Right ventricle myocardium inferior (tissue), 1 donor: ENCODE data around the gene CDK13. TPM values are rescaled to one million over a fixed set of nuclear protein-coding genes. Genes with fewer than 3 reads are reported as not detected.
"Not testable (repeated sequence)": the region's sequence is repeated elsewhere in the genome, so short reads cannot be mapped to it uniquely, and the experiment has no call there.

Experiments used
- ATAC-seq: fragments of 200-7000 bp; cut with Tn5 transposase; one replicate; pipeline ENCODE4 v1.9.1; 2020; ENCODE audit warnings: mild to moderate bottlenecking, moderate library complexity
- DNase-seq: peaks from one replicate; pipeline ENCODE4 v3.0.0; 2021; ENCODE audit errors: missing footprints
- intact Hi-C: fragments of 100-400 bp; cut with DNase I; formaldehyde crosslinking; loops from one replicate; pipeline ENCODE4 v1.11.0; 2022
- long read RNA-seq: library from polyadenylated mRNA; unstranded; transcript quantifications from one replicate; pipeline ENCODE4 v2.0.0, GENCODE V29; 2021
- total RNA-seq: library from RNA; stranded (reverse); fragmentation: NEBNext Ultra II Directional; extraction: Animal tissue kit (Norgen Biotek cat#: 25700); gene quantifications from one replicate; pipeline ENCODE4 v1.2.1, GENCODE V29; 2021
- donor health status: DM: no; HTN: yes; CAD: no; lungs with severe emphysema.

CDK13 gene
- total RNA-seq = 22.6 TPM
- long read RNA-seq, full-length matches to known transcripts = 14 of 17 reads
- long read RNA-seq, partial matches to known transcripts = 3 of 17 reads
- long read RNA-seq, other reads (novel, unspliced or antisense) = 0 of 17 reads

DNA sequence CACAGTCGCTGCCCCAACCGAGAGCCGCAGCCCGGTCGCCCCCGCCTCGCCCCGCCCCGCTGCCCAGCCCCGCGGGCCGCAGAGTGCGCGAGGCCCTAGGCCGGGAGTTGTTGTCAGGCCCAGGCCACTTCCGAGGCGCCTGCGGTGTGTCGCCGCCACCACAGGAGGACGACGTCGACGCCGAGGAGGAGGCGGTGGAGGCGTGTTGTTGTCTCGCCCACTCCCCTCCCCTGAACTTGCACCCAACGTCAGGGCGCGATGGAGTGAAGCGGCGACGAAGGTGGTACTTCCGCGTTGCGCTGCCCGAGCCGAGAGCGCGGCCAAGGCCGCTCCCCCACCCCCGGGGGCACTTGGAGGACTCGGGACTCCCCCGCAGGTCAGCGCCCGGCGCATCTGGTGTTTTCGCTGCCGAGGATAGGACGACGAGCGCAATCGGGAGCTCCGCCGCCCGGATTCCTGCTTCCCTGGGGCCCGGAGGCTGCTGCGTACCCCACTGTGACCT, at the start of gene CDK13:
Gene CDK13, plus strand, starts transcription at position 286 of the 502 bp plus-strand sequence. CDS start 386 bp downstream, outside the sequence.
- DNase-seq = peak; percentile 92
- intact Hi-C loops = loop anchor here (5.0 kb wide), 3 partner anchors 37 to 328 kb away; partner anchors contain the start of genes MPLKIP and RALA
- peak; percentile 60 for ATAC-seq

DNA sequence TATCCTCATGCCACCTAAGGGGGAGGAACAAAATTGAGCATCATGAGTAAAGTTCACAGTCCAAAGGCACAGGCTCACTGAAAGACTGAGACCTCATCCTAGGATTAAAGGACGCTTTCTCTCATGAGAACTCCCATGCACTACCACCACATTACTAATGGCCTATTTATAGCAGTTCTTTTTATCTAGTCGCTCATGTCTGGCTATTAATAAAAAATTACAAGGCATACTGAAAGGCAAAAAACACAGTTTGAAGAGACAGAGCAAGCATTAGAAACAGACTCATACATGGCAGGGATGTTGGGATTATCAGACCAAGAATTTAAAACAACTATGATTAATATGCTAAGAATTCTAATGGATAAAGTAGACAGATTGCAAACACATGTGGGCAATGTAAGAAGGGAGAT, 46.0 kb upstream of the CDK13 start:
- no peak for ATAC-seq
- intact Hi-C loops = no loop called here

DNA sequence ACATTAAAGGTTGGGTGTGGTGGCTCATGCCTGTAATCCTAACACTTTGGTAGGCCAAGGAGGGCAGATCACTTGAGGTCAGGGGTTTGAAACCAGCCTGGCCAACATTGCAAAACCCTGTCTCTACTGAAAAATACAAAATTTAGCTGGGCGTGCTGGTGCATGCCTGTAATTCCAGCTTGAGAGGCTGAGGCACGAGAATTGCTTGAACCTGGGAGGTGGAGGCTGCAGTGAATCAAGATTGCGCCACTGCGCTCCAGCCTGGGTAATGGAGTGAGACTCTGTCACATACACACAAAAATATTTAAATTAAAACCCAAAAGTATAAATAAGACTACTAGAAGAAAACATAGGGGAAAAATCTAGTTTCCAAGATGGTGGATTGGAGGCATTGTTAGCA, 41.9 kb upstream of the CDK13 start:
- no peak for ATAC-seq
- intact Hi-C loops = no loop called here
- no peak for DNase-seq

More for the DNA sequence above, 46.0 kb upstream of the CDK13 start:
- DNase-seq = no peak

DNA sequence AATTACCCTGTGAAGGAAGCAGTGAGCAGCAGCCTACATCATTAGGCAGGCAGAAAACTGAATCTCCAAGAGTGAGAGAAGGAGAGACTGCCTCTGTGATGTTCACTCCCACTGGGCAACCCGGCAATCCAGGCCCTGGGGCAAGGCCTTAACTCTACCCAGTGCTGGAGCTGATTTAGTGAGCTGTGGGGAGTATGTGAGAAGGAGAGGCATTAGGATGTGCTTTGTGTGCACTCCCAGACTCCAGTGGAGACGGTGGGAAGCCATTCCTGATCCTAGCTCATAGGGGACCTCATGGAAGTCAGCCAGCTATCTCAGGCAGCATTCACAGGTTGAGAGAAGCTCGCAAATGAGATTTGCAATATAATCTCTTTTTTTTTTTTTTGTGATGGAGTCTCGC, 41.1 kb upstream of the CDK13 start:
- DNase-seq (no peak), ATAC-seq (no peak)
- intact Hi-C loops = no loop called here

DNA sequence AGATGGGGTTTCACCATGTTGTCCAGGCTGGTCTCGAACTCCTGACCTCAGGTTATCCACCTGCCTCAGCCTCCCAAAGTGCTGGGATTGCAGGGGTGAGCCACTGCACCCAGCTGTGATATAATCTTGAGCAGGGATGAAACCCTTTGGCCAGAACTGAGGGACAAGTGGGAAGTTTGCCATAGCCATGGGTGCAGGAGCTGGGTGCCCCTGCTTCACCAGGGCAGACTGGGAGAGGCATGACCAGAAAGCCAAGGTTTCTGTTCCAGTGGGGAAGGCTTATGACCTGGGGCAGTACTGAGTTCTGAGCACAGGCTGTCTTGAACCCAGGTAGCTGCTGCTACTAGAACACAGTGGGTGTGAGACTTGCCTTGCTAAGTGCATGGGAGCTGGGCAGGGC, 40.5 kb upstream of the CDK13 start:
- intact Hi-C loops = no loop called here
- ATAC-seq (no peak), DNase-seq (no peak)

DNA sequence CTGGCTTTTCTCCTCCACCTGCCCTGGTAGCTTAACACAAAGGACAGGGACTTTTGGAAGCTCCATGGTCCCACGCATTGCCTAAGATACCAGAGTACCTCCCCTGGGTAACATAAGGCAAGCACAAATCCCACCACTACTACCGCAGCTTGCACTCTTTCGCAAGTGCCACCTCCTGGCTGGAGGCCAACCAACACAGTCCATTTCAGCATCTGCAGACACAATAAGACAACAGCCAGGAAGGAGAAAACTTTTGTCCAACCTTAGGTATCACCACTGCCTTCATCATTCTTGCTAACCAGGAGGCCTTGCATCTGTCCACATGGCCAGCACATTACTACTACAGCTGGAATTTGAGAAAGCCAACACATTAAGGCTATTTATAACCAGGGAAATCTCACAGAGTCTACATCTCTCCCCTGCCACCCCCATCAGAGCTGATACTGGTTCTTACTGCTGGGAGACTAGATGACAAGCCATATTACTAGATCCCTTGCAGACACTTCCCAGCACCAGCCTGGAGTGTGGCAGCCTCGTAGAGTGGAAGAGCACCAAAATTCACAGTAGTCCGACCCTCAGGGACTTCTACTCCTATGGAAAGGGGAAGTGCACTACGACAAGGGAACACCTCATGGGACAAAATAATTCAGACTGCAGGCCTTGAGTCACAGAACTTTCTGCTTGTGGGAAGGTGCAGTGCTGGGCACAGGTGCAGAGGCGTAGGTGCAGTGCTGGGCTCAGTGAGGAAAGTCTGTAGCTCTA, 39.8 kb upstream of the CDK13 start:
- intact Hi-C loops = no loop called here
- DNase-seq = no peak
- peak; percentile 37 for ATAC-seq

DNA sequence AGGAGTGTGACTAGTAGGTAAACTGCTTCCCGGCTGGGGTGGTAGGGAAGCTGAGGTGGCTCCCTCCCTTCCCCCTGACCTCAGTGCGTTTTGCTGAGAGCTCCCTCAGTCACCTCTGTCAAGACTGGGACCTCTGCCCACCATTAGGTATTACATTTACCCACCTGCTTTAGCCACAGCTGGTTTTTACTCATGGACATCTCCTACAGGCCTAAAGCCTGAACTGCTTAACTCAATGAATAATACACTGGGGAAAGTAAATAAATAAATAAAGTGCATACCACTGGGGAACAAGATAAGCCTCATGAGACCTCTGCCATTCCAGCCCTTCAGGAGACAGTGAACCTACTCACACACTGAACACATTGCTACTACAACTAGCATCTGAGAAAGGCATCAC, 38.9 kb upstream of the CDK13 start:
- intact Hi-C loops = no loop called here
- ATAC-seq (no peak), DNase-seq (no peak)

DNA sequence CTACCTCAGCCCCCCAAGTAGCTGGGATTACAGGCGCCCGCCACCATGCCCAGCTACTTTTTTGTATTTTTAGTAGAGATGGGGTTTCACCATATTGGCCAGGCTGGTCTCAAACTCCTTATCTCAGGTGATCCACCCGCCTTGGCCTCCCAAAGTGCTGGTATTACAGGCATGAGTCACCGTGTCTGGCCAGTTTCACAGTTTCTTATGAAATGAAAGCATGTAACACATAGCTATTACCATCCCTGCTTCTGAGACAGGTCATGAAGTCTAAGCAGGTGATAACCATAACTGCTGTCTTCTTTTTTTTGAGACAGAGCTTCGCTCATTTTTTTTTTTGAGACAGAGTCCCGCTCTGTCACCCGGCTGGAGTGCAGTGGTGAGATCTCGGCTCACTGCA, 34.2 kb upstream of the CDK13 start:
- intact Hi-C loops, DNase-seq, ATAC-seq: not testable (repeated sequence)

DNA sequence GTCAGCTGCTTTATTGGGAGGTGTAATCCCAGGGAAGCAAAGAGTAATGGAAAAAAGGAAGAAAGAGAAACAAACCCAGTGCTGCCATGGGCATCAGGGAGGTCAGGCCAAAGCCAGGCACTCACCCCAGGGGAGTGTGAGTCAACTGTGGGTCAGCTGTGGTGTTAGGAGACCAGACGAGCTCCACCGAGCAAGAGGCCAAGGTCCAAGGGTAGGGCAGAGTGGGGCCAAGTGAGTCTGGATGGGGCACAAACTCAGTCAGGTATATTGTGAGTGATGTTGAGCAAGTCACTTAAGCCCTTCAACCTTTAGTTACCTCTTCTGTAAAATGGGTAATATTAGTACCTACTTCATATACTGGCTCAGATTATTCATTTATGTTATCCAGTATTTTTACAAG, 30.4 kb upstream of the CDK13 start:
- intact Hi-C loops = no loop called here
- DNase-seq = no peak

DNA sequence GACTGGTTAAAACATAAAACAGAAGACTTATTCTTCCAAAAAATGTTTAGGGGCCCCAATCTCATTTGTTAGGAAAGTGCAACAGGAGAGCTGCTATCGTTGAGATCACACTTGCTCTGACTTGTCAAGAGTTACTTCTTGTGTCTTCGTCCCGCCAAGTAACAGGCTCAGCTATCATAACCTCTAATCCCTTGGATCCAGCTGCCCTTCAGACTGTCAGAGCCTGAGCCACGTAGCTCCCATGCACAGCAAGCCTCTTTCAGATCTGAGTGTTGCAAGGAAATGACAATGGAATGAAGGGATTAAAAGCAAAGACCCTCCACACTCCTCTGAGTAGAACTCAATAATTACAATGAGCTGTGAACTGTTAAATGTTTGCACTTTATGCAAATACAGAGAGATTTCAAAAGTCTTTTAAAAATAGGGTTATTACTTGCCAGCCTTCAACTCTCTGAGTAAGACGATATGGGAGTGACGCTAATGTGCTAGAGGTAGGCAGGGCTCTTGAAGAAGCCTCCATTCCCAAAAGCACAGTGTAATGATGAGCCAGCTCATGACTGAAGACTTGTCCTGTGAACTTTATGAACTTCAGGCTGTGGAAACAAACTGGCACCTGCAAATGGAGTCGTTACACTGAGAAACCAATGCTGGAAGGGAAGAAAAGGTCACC, 28.4 kb upstream of the CDK13 start:
- ATAC-seq = no peak
- intact Hi-C loops = no loop called here
- DNase-seq = no peak

More for the DNA sequence above, 30.4 kb upstream of the CDK13 start:
- no peak for ATAC-seq

DNA sequence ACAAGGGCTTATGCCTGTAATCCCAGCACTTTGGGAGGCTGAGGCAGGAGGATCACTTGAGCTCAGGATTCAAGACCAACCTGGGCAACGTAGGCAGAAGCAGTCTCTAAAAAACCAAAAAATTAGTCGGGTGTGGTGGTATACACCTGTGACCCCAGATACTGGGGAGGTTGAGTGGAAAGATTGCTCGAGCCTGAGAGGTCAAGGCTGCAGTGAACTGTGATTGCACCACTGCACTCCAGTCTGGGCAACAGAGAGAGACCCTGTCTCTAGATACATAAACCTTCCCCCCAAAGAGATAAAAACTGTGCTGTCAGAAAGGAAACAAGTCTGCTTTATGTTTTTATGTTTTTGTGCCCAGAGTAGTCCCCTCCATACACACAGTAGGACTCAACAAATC, 27.5 kb upstream of the CDK13 start:
- ATAC-seq (no peak), DNase-seq (no peak)
- intact Hi-C loops = no loop called here

DNA sequence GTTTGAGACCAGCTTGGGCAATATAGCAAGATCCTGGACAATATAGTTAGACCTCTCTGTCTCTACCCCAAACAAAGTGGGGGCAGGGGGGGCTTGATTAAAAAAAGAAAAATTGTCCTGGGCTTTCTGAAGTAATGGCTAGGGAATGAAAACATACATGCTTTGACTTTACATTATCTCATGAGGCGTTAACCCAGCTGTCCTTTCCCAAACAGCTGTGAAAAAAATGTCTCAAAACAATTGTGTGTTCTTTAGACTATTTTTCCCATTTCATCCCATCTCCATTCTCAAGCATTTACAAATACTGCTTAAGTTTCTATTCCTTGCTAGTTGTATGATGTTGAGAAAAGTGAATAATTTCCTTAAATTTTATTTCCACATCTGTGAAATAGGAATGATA, 27.0 kb upstream of the CDK13 start:
- ATAC-seq (no peak), DNase-seq (no peak)
- intact Hi-C loops = no loop called here

DNA sequence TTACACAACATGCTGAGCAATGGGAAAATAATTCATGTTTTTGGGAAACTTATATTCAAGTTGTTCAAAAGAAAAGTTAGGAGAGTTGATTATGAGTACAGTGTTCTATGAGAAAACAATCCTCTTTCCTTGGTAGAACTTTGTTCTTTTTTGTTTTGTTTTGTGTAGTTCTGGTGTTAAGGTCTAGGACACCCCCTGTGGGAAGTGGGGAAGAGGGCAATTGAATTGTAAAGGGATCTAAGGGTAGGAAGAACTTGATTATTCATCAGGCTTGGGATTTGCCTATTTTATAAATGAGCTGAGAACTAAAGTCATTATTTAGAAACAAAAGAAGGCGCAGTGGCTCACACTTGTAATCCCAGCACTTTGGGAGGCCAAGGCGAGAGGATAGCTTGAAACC, 25.9 kb upstream of the CDK13 start:
- DNase-seq (no peak), ATAC-seq (no peak)
- intact Hi-C loops = no loop called here

DNA sequence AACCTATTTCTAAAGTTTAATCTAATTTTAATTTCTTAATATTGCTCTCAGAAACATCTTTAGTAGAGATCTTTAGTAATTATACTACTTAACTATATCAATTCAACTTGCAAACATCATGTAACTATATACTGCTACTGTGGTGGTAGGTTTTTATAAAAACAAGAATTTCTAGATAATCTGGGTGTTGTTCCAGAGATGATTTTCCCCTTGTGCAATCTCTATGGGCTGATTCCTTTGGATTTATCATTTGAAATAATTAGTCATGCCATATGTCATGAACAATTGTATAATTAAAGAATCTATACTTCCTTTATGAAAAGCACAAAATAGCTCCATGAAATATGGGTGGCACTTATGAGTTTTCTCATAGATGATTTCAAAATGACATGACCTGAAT, 23.9 kb upstream of the CDK13 start:
- intact Hi-C loops = no loop called here
- ATAC-seq = no peak
- DNase-seq = no peak

DNA sequence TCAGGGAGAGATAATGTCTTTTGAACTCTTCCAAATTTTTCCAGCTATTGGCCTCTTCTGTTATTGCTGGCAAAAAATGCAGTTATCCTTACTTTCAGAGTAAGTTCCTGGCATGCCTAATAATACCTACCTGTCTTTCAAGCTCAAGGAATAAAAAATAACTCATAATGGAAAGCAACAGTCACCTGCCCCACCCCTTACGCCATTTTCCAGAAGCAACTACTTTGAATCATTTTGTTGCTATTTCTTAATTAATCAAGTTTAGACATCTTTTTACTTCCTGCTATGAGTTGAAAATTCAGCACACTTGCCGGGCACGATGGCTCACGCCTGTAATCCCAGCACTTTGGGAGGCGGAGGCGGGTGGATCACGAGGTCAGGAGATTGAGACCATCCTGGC, 23.0 kb upstream of the CDK13 start:
- no peak for ATAC-seq
- no peak for DNase-seq
- intact Hi-C loops = no loop called here

DNA sequence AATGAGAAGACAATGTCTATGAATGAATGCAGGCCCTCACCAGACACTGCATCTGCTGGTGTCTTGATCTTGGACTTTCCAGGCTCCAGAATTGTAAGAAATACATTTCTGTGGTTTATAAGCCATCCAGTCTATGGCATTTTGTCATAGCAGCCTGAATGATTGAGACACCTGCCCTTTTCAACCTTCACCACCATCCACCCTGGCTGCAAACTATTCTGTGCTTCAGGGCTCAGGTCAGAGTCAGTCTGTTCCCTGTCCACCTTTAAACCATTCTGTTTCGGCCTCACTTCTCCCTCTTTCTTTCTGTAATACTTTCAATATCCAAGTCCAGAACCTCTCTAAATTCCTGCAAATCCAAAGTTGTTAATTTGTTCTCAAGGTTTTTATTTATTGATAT, 15.9 kb upstream of the CDK13 start:
- intact Hi-C loops = no loop called here
- ATAC-seq = no peak
- no peak for DNase-seq

DNA sequence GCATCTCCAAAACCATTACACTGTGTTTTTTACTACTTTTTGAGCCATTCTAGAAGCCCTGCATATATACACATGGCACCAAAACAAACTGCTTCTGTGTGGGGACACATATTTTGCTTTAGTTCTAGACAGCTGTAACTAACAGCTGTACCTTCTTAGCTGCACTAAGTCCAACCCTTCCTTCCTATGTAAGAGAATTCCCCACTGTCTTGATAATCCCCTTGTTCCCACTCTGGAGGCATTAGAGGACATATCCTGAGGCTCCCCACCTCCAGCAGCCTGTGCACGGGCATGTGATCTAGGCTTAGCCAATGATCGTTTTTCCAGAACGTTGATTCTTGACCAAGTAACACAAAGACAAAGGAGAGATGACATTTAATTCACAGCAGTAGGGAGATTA, 13.3 kb upstream of the CDK13 start:
- intact Hi-C loops = no loop called here
- ATAC-seq (no peak), DNase-seq (no peak)

DNA sequence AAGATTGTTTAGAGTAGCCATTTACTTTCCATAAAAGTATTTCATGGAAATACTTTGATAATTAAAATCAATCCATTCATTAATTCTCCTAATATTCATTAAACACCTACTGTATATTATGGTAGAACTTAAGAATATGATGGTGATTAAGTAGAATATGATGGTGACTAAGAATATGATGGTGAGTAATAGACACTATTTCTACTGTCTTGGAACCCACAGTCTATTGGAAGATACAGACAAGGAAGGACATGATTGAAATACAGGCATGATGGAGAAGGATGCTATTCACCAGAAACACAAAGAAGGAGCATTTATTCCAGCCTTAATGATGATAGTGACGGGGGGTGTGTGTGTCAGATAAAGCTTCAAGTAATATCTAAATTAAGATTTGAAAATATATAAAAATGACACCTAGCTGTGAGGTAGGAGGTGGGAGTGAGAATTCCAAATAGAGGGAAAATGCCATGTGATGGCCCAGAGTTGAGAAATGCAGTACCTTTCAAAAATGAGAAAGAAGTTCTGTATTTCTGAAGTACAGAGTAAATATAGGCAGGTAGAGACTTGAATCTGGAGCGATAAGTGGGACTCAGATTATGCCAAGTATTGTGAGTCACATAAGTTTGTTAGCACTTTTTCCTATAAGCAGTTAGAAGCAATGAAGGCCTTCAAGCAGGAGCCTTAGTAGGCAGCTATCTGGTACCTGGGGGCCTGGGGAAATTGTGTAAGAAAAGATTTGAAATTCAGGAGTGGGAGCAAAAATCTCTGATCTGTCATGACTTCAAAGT, 12.5 kb upstream of the CDK13 start:
- ATAC-seq (no peak), DNase-seq (no peak)
- intact Hi-C loops = no loop called here

DNA sequence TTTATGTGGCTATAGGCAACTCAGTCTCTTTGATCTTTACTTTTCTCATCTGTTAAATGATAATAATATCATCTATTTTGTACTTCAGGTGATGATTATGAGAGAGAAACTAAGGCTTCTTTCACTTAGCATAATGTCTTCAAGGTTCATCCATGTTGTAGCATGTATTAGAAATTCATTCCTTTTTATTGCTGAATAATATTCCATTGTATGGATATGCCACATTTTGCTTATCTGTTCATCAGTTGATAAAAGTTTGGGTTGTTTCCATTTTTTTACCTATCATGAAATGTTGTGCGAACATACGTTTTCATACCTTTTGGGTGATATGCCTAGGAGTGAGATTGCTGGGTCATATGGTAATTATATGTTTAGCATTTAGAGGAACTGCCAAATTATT, 7.2 kb upstream of the CDK13 start:
- DNase-seq (no peak), ATAC-seq (no peak)
- intact Hi-C loops = no loop called here
